Mononuclear cell (primary cell): Measurements from ENCODE around the gene KCNQ1. TPM values are rescaled to one million over a fixed set of nuclear protein-coding genes. Genes with fewer than 3 reads are reported as not detected.

Source experiments
- H3K27me3 ChIP-seq: 2 replicates; pipeline ENCODE4 v1.6.0; 2011; ENCODE audit warnings: low read length, control low read depth; ENCODE audit not compliant: insufficient read depth
- H3K4me1 ChIP-seq: 2 replicates; pipeline ENCODE4 v1.5.1; 2011; ENCODE audit warnings: mild to moderate bottlenecking, low read length, control low read depth; ENCODE audit not compliant: insufficient read depth
- H3K4me3 ChIP-seq: 2 replicates; pipeline ENCODE4 v1.5.1; 2011; ENCODE audit warnings: mild to moderate bottlenecking, low read length, moderate library complexity
- H3K9me3 ChIP-seq: 2 replicates; pipeline ENCODE4 v1.5.1; 2011; ENCODE audit warnings: low read depth, mild to moderate bottlenecking, control low read depth, low read length
- total RNA-seq: library from RNA; depleted of rRNA; stranded (reverse); fragments of >200 nt; gene quantifications from one replicate; pipeline ENCODE4 v1.2.3, GENCODE V29; 2012

KCNQ1 gene
- total RNA-seq, 1 donor, result 12.7 TPM

- Histone ChIP-seq H3K4me1 (peaks cover 22% of the 10 kb centered on the region), H3K27me3 (no peaks in the 10 kb centered on the region), H3K9me3 (no peaks in the 10 kb centered on the region), H3K4me3 (no peak overlapping the region)
Measured at GRCh38 chr11:2441171-2441570, 3.6 kb upstream of the KCNQ1 start.

DNA sequence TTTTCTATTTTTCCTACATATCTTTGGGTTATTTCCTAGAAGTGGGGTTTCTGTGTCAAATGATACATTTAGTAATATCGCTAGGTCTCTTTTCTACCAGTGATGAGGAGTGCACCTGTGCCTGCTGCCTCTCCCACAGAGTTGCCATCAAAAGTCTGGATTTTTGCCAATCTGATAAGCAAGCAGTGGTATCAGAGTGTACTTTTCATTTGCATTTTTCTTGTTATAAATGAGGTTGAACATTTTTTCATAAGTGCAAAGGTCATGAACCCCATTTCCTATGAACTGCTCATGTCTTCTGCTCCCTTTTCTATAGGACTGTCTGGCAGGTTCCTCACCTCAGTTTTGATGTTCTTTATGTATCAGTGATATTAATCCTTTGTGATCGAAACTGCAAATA, 2.2 kb upstream of the KCNQ1 start:
- Histone ChIP-seq H3K9me3 (no peaks in the 10 kb centered on the region), H3K4me3 (no peak overlapping the region), H3K27me3 (no peaks in the 10 kb centered on the region), H3K4me1 (peaks cover 36% of the 10 kb centered on the region)

DNA sequence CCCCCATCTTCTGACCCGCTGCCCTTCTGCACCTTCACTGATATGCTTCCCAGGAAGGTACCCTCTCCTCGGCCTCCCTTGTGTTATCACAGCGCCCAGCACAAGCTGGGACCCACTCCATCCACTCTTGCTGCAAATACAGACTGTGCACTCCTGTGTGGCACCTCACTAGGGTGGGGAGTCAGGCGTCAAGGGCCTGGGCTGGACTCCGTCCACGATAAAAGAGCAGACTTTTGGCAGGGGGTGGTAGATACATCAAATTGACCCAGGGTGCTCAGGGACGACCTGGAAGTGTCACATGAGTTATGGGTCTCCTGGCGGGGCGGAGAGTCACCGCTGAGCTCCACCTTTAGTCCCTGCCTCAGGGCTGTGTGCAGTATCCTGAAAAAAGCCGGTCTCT, 1.4 kb upstream of the KCNQ1 start:
- H3K4me3 ChIP-seq, result no peak overlapping the region
- no peaks in the 10 kb centered on the region for H3K27me3 ChIP-seq
- no peaks in the 10 kb centered on the region for H3K9me3 ChIP-seq
- peaks cover 44% of the 10 kb centered on the region for H3K4me1 ChIP-seq

- no peaks in the 10 kb centered on the region for H3K9me3 ChIP-seq
- peaks cover 45% of the 10 kb centered on the region for H3K4me1 ChIP-seq
- H3K4me3 ChIP-seq, result peak within 1 kb of the TSS; percentile 49
- H3K27me3 ChIP-seq, result no peaks in the 10 kb centered on the region
Measured at GRCh38 chr11:2443881-2444820, 657 bp upstream of the KCNQ1 start, which contains the start of gene TRPM5. Gene TRPM5 (minus strand): TSS chr11:2444514. CDS start chr11:2423036, 21,478 bp downstream.

DNA sequence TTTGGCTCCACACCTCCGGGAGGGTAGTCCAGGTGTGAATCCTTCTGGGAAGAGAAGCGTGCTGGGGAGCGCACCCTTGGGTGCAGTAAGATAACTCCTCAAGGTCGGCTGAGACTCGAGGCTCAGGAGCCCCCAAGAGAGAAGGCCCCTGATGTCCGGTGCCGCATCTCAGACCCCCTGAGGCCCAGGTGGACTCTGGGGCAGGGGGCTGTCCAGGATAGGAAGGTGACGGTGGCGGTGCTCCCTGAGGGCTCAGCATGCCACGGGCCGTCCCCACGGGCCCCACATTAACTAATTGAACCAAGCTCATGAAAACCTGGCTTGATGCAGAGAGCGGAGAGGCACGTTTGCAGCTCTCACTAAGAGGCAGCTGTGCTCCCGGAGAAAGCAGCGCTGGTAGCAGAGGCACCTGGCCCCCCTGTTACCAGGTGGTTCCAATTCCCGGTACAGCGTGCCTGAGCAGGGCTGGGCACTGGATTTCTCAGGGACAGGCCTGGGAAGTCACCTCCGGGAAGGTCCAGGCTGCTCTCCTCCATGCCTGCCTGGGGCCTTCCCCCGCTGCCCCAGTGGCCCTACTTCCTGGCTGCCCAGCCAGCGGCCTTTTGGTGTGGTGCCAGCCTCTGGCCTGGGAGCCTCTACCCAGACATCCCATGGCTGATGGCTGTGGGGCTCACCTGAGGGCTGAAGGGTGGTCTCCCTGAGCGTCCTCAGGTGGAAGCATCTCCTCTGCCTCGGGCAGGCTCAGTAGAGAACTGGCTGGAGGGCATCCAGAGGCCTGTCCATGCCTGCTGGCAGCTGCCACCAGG, 1.1 kb downstream of the KCNQ1 start:
- Histone ChIP-seq H3K4me1 (peaks cover 39% of the 10 kb centered on the region), H3K27me3 (no peaks in the 10 kb centered on the region), H3K4me3 (peak overlapping the region; percentile 49), H3K9me3 (no peaks in the 10 kb centered on the region)

GRCh38 chr11:2446590-2447252, 1.9 kb downstream of the KCNQ1 start:
- Histone ChIP-seq H3K27me3 (no peaks in the 10 kb centered on the region), H3K4me1 (peaks cover 37% of the 10 kb centered on the region), H3K4me3 (peak overlapping the region; percentile 49), H3K9me3 (no peaks in the 10 kb centered on the region)

DNA sequence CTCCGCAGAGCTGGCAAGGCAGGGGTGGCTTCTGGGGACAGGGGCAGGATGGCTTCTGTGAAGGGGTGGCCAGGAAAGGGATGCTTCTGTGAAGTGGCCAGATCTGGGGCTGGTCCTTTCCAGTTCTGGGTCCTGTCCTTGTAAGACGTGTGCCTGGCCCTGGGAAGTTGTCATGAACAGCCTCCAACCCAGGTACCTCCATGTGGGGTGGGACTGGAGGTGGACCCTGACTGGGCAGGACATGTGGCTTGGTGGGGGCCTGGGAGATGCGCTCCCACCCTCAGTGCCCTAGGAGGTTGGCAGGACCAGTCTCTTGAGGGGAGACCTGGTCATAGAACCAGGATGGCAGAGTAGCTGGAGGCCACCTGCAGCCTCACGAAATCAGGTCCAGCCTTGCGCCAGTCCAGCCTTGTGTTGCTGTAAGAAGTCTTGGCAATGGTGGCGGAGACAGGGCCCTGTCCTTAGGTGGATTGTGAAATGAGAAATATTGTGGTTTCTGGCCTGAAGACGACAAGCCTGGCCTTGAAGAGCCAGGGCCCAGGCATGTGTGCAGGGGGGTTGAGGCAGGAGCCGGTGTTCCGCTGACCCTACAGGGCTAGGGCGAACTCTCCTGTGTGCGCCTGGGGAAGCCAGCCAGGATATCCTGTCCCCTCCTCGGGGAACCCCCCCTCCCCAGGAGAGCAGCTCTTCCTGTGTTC, 2.6 kb downstream of the KCNQ1 start:
- no peaks in the 10 kb centered on the region for H3K27me3 ChIP-seq
- no peaks in the 10 kb centered on the region for H3K9me3 ChIP-seq
- H3K4me3 ChIP-seq, result peak overlapping the region; percentile 49
- H3K4me1 ChIP-seq, result peaks cover 37% of the 10 kb centered on the region

- H3K9me3 ChIP-seq, result no peaks in the 10 kb centered on the region
- H3K4me1 ChIP-seq, result peaks cover 36% of the 10 kb centered on the region
- H3K27me3 ChIP-seq, result no peaks in the 10 kb centered on the region
- no peak overlapping the region for H3K4me3 ChIP-seq
Measured at GRCh38 chr11:2447951-2448650, 3.3 kb downstream of the KCNQ1 start.

DNA sequence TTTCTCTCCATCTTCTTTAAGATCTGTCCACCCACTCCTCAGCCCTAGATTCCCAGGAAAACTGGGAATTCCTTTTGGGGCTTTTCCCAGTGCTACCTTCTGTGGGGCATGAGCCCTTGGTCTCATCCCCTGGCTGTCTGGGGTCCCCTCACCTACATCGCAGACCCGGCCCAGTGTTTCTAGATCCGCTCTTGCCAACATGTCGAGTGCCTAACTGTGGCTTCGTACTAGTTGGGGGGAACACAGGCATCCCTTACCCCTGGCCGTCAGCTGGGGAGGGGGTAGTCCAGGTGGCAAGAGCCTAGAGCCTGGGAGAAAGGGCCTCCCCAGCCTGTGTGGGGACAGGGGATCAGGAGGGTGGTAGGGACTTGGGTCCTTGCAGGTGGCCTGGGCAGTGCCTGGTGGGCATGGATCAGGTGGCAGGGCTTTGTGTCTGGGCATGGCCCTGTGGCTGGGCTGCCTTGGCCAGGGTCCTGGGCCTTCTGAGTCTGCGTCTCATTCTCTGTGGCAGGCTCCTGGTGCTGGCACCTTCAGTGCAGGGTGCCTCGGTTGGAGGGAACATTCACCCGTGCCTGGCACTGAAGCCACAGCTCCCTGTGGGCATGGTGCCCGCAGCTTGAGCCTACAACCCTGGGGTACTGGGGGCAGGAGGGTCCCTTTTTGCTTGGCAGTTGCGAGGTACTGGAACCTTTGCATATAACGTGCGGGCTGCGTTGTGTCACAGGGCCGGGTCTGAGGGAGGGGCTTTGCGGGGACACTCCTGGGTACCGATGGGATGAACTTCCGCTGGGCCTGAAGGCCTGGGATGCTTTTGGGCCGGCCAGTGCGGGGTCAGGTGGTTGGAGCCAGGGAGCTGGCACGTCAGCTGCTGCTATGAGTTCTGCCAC, 4.1 kb downstream of the KCNQ1 start:
- Histone ChIP-seq H3K27me3 (no peaks in the 10 kb centered on the region), H3K4me3 (no peak overlapping the region), H3K4me1 (peaks cover 33% of the 10 kb centered on the region), H3K9me3 (no peaks in the 10 kb centered on the region)

GRCh38 chr11:2449548-2450320, 4.9 kb downstream of the KCNQ1 start:
- Histone ChIP-seq H3K9me3 (no peaks in the 10 kb centered on the region), H3K4me3 (no peak overlapping the region), H3K4me1 (peaks cover 33% of the 10 kb centered on the region), H3K27me3 (no peaks in the 10 kb centered on the region)

DNA sequence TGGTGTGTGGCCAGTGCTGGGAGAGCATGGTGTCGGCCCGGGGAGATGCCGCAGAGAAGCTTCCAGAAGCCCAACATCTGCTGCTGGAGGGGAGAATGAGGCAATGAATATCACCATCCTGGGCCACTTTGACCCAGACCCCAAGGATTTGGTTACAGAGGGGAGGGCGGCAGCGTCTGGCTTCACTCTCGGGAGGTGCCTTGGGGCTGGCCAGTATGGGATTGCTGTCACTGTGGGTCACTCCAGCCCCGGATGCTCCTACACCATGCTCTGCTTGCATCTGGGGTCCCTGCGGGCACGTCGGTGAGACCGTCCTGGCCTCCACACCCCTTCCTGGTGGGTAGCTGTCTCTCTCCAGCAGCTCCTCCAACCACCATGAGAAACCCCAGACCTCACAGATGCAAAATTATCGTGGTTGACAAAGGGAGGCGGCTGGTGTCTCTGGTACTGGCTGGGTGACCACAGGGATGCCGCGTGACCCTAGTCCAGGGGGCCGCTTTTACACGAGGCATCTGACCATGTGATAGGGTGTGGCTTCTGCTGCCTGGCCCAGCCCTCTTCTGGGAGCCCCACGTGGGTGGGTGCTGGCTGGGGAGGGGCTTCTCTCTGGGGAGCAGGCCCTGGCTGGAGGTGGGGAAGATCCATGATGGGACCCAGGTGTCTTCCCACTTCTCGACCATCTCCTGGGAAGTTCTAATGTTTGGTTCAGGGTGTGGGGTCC, 5.7 kb downstream of the KCNQ1 start:
- Histone ChIP-seq H3K4me1 (peaks cover 30% of the 10 kb centered on the region), H3K27me3 (no peaks in the 10 kb centered on the region), H3K4me3 (no peak overlapping the region), H3K9me3 (no peaks in the 10 kb centered on the region)

GRCh38 chr11:2451336-2451735, 6.5 kb downstream of the KCNQ1 start:
- peaks cover 22% of the 10 kb centered on the region for H3K4me1 ChIP-seq
- no peaks in the 10 kb centered on the region for H3K27me3 ChIP-seq
- no peaks in the 10 kb centered on the region for H3K9me3 ChIP-seq
- no peak overlapping the region for H3K4me3 ChIP-seq
